Fibroblast of the aortic adventitia (primary cell): Measurements from ENCODE around the gene PRSS33. TPM values are rescaled to one million over a fixed set of nuclear protein-coding genes. Genes with fewer than 3 reads are reported as not detected.

Experiments used
- DNase-seq: peaks from one replicate; pipeline ENCODE4 v3.0.0-alpha.2; 2010; ENCODE audit warnings: low read depth
- H3K4me3 ChIP-seq: 2 replicates; pipeline ENCODE4 v1.5.1; 2011; ENCODE audit warnings: low read depth, mild to moderate bottlenecking, control low read depth, low read length, moderate library complexity
- CTCF ChIP-seq: IDR thresholded peaks from 2 replicates; pipeline ENCODE4 v1.5.1; 2011; ENCODE audit warnings: mild to moderate bottlenecking, low read length, control low read depth, inconsistent platforms; ENCODE audit not compliant: insufficient read depth
- total RNA-seq: library from RNA; depleted of rRNA; stranded (reverse); fragments of >200 nt; gene quantifications from 2 replicates; pipeline ENCODE4 v1.2.3, GENCODE V29; 2012; ENCODE audit warnings: low replicate concordance

Gene PRSS33
- total RNA-seq, 1 donor: not detected

- H3K4me3 ChIP-seq: no peak overlapping the region
- DNase-seq: no peak
- no peak for TF ChIP-seq CTCF
Measured at GRCh38 chr16:2745961-2746360, 41.4 kb downstream of the PRSS33 start.

DNA sequence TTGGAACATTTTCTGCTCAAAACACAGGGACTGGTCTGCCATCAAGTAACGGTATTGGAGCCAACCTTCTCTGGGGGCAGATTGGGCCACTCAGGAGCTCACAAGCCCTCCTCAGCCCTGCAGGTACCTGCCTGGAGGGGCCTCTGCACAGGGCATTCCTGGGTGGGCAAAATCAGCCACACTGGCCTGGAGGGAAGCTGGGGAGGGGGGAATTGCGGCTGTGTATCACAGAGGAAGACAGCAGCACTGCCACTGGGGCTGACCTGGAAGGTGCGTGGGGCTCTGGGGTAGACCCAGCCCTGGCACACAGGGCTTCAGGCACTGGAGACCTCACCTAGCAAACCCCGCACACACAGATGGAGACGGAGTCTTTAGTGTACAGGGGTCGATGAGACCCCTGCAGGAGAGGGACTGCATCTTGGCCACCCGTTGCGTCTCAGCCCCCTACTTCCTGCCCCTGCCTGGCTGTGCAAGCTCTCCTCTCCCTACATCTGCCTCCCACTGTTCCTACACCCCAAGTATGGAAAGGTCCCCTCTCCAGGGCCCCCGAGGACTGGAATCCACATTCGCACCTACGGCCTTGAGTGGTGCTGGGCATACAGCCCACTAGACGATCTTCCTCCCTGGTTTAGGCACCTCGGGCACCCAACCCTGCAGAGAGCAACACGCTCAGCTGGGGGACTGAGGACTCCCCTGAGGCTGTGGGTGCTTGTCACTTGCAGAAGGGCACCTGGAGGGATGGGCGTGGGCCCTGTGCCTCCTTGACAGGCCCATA lies 42.1 kb downstream of the PRSS33 start:
- no peak for DNase-seq
- H3K4me3 ChIP-seq: no peak overlapping the region
- TF ChIP-seq CTCF: no peak

DNA sequence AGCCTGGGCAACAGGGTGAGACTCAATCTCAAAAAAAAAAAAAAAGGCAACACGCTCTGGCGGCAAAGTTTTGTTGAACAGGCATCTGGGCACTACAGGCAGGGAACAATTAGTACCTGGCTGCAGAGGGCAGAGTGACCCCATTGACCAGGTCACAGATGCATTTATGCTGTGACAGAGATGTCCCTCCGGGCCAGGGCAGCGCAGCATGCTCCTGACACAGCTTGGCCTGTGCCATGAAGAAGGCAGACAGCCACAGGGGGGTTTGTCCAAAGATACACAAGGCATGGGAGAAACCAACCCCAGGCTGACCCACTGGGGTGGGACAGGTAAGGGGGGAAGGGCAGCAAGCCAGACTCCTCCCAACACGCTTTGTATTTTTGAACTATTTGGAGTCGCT lies 42.6 kb downstream of the PRSS33 start:
- no peak for TF ChIP-seq CTCF
- no peak for DNase-seq
- H3K4me3 ChIP-seq: no peak overlapping the region

DNA sequence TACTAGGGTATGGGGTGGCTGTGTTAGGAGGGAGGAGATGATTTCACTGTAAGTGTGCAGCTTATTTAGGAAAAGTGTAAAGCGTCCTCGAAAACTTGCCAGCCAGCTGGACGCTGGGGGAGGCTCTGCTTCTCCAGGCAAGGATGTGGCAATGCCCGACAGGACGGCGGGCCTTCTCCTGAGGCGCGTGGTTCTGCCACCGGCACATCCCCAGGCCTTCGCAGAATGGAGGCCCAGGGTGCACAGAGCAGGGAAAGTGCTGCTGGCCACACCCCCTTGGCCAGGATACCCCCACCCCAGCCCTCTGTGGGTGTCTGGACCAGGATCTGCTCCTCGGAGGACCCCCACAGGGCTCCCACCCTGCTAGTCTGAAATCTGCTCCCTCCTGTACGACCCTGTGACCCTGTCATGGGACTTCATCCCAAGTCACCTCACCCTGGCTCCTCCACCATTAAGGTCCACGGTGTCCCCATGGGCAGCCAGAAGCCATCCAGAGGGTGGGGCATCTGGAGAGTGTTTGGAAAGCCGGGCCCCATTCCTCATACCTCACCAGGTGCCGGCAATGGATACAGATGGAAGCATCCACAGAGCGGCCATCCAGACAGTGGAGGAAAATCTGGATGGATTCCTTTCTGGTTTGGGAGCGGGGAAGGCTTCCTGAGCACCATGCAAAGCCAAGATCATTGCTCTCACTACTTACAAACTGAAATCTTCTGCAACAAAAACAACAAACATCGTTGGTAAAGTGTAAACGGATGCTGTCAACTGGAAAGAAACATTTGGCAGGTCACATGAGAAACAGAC lies 44.2 kb downstream of the PRSS33 start:
- H3K4me3 ChIP-seq: no peak overlapping the region
- no peak for DNase-seq
- TF ChIP-seq CTCF: no peak

GRCh38 chr16:2742323-2743006 lies 44.9 kb downstream of the PRSS33 start:
- no peak for TF ChIP-seq CTCF
- H3K4me3 ChIP-seq: no peak overlapping the region
- DNase-seq: no peak

GRCh38 chr16:2741168-2741567 lies 46.2 kb downstream of the PRSS33 start:
- no peak for TF ChIP-seq CTCF
- no peak for DNase-seq
- H3K4me3 ChIP-seq: no peak overlapping the region
